ENCODE measurements around the gene AUTS2. TPM values are rescaled to one million over a fixed set of nuclear protein-coding genes. Genes with fewer than 3 reads are reported as not detected.

AUTS2 gene
- total RNA-seq, 1 experiment from 2014 or later: 256 TPM

- H3T11ph ChIP-seq (ENCODE audit: low read length): no peak overlapping the region
- no peak overlapping the region for H4K91ac ChIP-seq (ENCODE audit: insufficient read length, low read depth, low read length)
- H3K79me2 ChIP-seq (ENCODE audit: insufficient read depth, low read length): no peaks in the 10 kb centered on the region
- H3K27ac ChIP-seq (ENCODE audit: insufficient read length, low read depth, low read length): no peak overlapping the region
- peaks cover 0 to 2% of the 10 kb centered on the region in 2 experiments; a peak in 1 of 5 replicates for H3K9me3 Mint-ChIP-seq
- H2BK120ac ChIP-seq (ENCODE audit: low read depth, low read length, poor library complexity, severe bottlenecking): no peak overlapping the region
- no peak overlapping the region for H3K9ac ChIP-seq (ENCODE audit: extremely low read depth, insufficient read length, low read length)
- no peak for DNase-seq
- no peak overlapping the region for H3K27ac Mint-ChIP-seq
- H3K27me3 Mint-ChIP-seq (ENCODE audit: low read depth): peaks cover 67% of the 10 kb centered on the region
- H4K5ac ChIP-seq (ENCODE audit: insufficient read length, low read depth, low read length): no peak overlapping the region
- no peak overlapping the region for H2BK15ac ChIP-seq (ENCODE audit: low read depth, low read length)
- TF ChIP-seq CTCF (conservative IDR thresholded peaks at IDR 0.05): no peak
- H3K4me1 Mint-ChIP-seq: peaks cover under 1% of the 10 kb centered on the region in 2 experiments; a peak in 2 of 4 replicates
- H3K4ac ChIP-seq (ENCODE audit: low read depth, low read length): no peak overlapping the region
- no peaks in the 10 kb centered on the region for H3K23me2 ChIP-seq (ENCODE audit: insufficient read length, low read depth, low read length, poor library complexity, severe bottlenecking)
- H3K14ac ChIP-seq (ENCODE audit: insufficient read depth, low read length): no peak overlapping the region
- no peaks in the 10 kb centered on the region for H4K20me1 ChIP-seq (ENCODE audit: control insufficient read depth, insufficient read depth, insufficient read length)
- H2BK12ac ChIP-seq (ENCODE audit: insufficient read length, low read depth, low read length): no peak overlapping the region
- H2AFZ ChIP-seq (ENCODE audit: low read length): no peak overlapping the region
- H4K8ac ChIP-seq (replicated peaks; ENCODE audit: insufficient read length, low read depth, low read length): no peak overlapping the region
- H3K18ac ChIP-seq (ENCODE audit: insufficient read length, low read depth, low read length): no peak overlapping the region
- no peak overlapping the region for H3K4me3 Mint-ChIP-seq
- no peak overlapping the region for H2AK5ac ChIP-seq (ENCODE audit: insufficient read length, low read length)
- H2BK5ac ChIP-seq (ENCODE audit: insufficient read length, low read length): no peak overlapping the region
- no peaks in the 10 kb centered on the region for H3K4me1 ChIP-seq (ENCODE audit: insufficient read depth, low read length)
- no peak overlapping the region for H3K4me2 ChIP-seq (ENCODE audit: insufficient read depth, insufficient read length, low read length)
- WGBS (ENCODE audit: extremely low coverage, insufficient read length, low lambda C conversion rate): no CpG with 5 or more reads among the region's 14 CpGs
- no peaks in the 10 kb centered on the region; a peak in 1 of 7 replicates for H3K36me3 Mint-ChIP-seq (ENCODE audit: insufficient read depth in 1 of 3, low read depth in 3 of 3)
- peaks cover 10% of the 10 kb centered on the region for H3K27me3 ChIP-seq (ENCODE audit: insufficient read depth, low read length)
- H3K79me1 ChIP-seq (ENCODE audit: insufficient read depth, low read depth, low read length, poor library complexity, severe bottlenecking): no peaks in the 10 kb centered on the region
- H3K9me3 ChIP-seq (ENCODE audit: control insufficient read depth, low read depth, low read length): no peaks in the 10 kb centered on the region
- H2BK20ac ChIP-seq (ENCODE audit: low read depth, low read length, poor library complexity, severe bottlenecking): no peak overlapping the region
- no peak overlapping the region for H3K56ac ChIP-seq (ENCODE audit: insufficient read length, low read depth, low read length)
- no peak overlapping the region for H3K23ac ChIP-seq (ENCODE audit: insufficient read length, low read depth, low read length)
Measured at GRCh38 chr7:69591805-69592204, 6.5 kb upstream of the AUTS2 start.

Measured in H9 (cell line).